Mammary epithelial cell (primary cell): ENCODE data around the gene ABCC6.

Source experiments
- CTCF ChIP-seq, 2 donors: IDR thresholded peaks in 1 of 2; conservative IDR thresholded peaks in 1 of 2; 2 replicates each; pipeline ENCODE4 v1.5.1; 2011 to 2012; ENCODE audit warnings: inconsistent platforms in 2 of 2, low read length in 2 of 2, mild to moderate bottlenecking in 2 of 2, control low read depth in 1 of 2, low read depth in 1 of 2; ENCODE audit not compliant: insufficient read depth in 1 of 2; ENCODE audit errors: extremely low read depth in 1 of 2
- EZH2 ChIP-seq: IDR thresholded peaks from 2 replicates; pipeline ENCODE4 v1.6.1; 2012; ENCODE audit warnings: low read length, inconsistent platforms, borderline replicate concordance

- TF ChIP-seq EZH2 = no peak
- TF ChIP-seq CTCF (conservative IDR thresholded peaks at IDR 0.05 in 1 of 2, IDR thresholded peaks at IDR 0.05 in 1 of 2; ENCODE audit: extremely low read depth in 1 of 2, insufficient read depth in 1 of 2, low read depth in 1 of 2, low read length in 2 of 2) = no peak
Measured at GRCh38 chr16:16161319-16161718, 62.0 kb downstream of the ABCC6 start.
